Fibroblast of pulmonary artery (primary cell): ENCODE data around the gene PRSS37.

Source experiments
- DNase-seq: peaks from one replicate; pipeline ENCODE4 v3.0.0-alpha.2; 2010; ENCODE audit warnings: low read depth
- H3K4me3 ChIP-seq: replicated peaks from 2 replicates; pipeline ENCODE4 v1.5.1; 2011; ENCODE audit warnings: low read depth, mild to moderate bottlenecking, control low read depth, low read length, moderate library complexity
- TF ChIP-seq, protein P1 (sequence below): IDR thresholded peaks from 2 replicates; pipeline ENCODE4 v1.5.1; 2011; ENCODE audit warnings: mild to moderate bottlenecking, control low read depth, low read length, inconsistent platforms; ENCODE audit errors: missing control alignments

Gene PRSS37

GRCh38 chr7:141874787-141875186, 33.5 kb upstream of the PRSS37 start:
- TF ChIP-seq, protein P1, sequence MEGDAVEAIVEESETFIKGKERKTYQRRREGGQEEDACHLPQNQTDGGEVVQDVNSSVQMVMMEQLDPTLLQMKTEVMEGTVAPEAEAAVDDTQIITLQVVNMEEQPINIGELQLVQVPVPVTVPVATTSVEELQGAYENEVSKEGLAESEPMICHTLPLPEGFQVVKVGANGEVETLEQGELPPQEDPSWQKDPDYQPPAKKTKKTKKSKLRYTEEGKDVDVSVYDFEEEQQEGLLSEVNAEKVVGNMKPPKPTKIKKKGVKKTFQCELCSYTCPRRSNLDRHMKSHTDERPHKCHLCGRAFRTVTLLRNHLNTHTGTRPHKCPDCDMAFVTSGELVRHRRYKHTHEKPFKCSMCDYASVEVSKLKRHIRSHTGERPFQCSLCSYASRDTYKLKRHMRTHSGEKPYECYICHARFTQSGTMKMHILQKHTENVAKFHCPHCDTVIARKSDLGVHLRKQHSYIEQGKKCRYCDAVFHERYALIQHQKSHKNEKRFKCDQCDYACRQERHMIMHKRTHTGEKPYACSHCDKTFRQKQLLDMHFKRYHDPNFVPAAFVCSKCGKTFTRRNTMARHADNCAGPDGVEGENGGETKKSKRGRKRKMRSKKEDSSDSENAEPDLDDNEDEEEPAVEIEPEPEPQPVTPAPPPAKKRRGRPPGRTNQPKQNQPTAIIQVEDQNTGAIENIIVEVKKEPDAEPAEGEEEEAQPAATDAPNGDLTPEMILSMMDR = no peak
- H3K4me3 ChIP-seq = no peak overlapping the region
- DNase-seq = no peak

DNA sequence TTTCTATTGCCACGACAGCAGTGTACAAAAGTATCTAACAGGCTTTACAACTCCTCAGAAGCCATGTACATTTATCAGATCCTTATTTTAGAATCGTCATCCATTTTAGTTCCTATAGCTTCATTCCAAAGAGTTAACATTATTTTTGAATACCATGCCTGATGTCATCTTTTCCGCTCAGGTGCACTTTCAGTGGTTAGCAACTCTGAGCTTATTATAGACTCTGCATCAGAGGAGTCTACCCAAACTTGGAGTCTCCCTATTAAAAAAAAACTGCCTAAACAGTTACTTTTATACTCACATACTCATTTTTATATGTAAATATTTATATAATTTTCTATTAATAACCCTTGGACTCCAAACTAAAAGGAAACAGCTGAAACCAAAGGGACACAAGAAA, 31.6 kb upstream of the PRSS37 start:
- TF ChIP-seq, protein P1 = no peak

GRCh38 chr7:141866974-141867373, 25.7 kb upstream of the PRSS37 start:
- TF ChIP-seq, protein P1 = no peak
- no peak overlapping the region for H3K4me3 ChIP-seq
- no peak for DNase-seq

More for the DNA sequence above, 31.6 kb upstream of the PRSS37 start:
- DNase-seq = no peak
- H3K4me3 ChIP-seq = no peak overlapping the region

GRCh38 chr7:141864765-141865447, 23.6 kb upstream of the PRSS37 start:
- TF ChIP-seq, protein P1 = no peak
- H3K4me3 ChIP-seq = no peak overlapping the region
- DNase-seq = no peak

- TF ChIP-seq, protein P1 = no peak
- no peak for DNase-seq
Observed at GRCh38 chr7:141860207-141860606, 18.9 kb upstream of the PRSS37 start.

DNA sequence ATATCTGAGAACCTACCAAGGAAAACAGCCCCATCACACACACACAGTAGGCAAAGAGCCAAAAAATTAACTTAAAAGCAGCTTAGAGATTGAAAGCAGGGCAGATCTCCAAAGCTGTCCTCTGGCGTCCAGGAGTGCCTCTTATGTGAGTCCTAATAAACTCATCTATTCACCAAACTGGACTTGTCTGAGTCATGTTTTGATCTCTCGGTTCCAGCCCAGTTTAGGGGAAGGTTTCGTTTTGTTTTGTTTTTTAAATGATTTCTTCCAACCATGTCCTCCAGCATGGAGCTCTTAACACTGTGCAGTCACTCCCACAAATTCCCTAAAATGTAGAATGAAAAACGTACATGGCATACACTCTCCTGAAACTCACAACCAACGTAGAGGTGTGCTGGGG, 6.7 kb upstream of the PRSS37 start:
- no peak for DNase-seq
- no peak overlapping the region for H3K4me3 ChIP-seq
- TF ChIP-seq, protein P1 = no peak

More at GRCh38 chr7:141860207-141860606, 18.9 kb upstream of the PRSS37 start:
- H3K4me3 ChIP-seq = no peak overlapping the region

GRCh38 chr7:141844256-141844655, 3.0 kb upstream of the PRSS37 start:
- TF ChIP-seq, protein P1 = no peak
- no peak for DNase-seq
- H3K4me3 ChIP-seq = no peak overlapping the region
